HCT116 (cell line): ENCODE data around the gene UCHL3. TPM values are rescaled to one million over a fixed set of nuclear protein-coding genes. Genes with fewer than 3 reads are reported as not detected.

ENCODE experiments used
- ATAC-seq: fragments of 200-7000 bp; cut with Tn5 transposase; 2 replicates; pipeline ENCODE4 v1.9.1; 2020; ENCODE audit warnings: mild to moderate bottlenecking, moderate library complexity
- BruUV-seq: library from RNA; stranded (reverse); fragments of 400-500 nt; replicated peaks from 2 replicates; lab custom pipeline; 2021; lab: Mats Ljungman, UMichigan
- CTCF ChIA-PET: fragments of 300-600 bp; sonication (Branson Sonifier 250); formaldehyde crosslinking; loops from one replicate; lab custom pipeline; 2021; ENCODE audit warnings: antibody characterized with exemption; lab: Charles Lee
- POLR2A ChIA-PET: fragments of 300-600, 350-600 bp; sonication (Branson Sonifier 250); formaldehyde crosslinking; loops from one replicate; lab custom pipeline; 2021; ENCODE audit warnings: antibody characterized with exemption; lab: Charles Lee
- RAD21 ChIA-PET, 2 experiments: fragments of 300-600 bp; sonication (Branson Sonifier 250); formaldehyde crosslinking; loops; one replicate each; lab custom pipeline; 2023; ENCODE audit warnings: low total read pairs in 2 of 2; ENCODE audit not compliant: uncharacterized antibody in 2 of 2, unreplicated experiment in 2 of 2, low non-redundant PET in 1 of 2; lab: Charles Lee
- DNase-seq: peaks from one replicate; pipeline ENCODE4 v3.0.0-alpha.2; 2010; ENCODE audit warnings: low read depth, low spot score
- H2AFZ ChIP-seq: fragments of 200-600 bp; shearing (Covaris generic), sonication (generic); 2 replicates; pipeline ENCODE4 v1.6.1; 2017; ENCODE audit warnings: low read depth, mixed run types, mixed read lengths, antibody characterized with exemption, low read length; ENCODE audit not compliant: poor library complexity, severe bottlenecking
- H3K27ac ChIP-seq: 2 replicates; pipeline ENCODE4 v1.5.1; 2012; ENCODE audit warnings: low read depth, low read length
- H3K27me3 ChIP-seq: fragments of 200-600 bp; sonication (generic); 2 replicates; pipeline ENCODE4 v1.6.1; 2016; ENCODE audit warnings: mixed run types, low read length, mixed read lengths; ENCODE audit not compliant: insufficient read depth
- H3K36me3 ChIP-seq, 2 experiments: fragments of 200-500 bp in 1 of 2; fragments of 200-600 bp in 1 of 2; sonication (Bioruptor generic) in 1 of 2; sonication (generic) in 1 of 2; 2 replicates each; pipeline versions ENCODE4 v1.5.1 to v1.6.1; 2014 to 2016; ENCODE audit warnings: low read length in 2 of 2, inconsistent platforms in 1 of 2, mixed read lengths in 1 of 2, mixed run types in 1 of 2; ENCODE audit not compliant: insufficient read depth in 2 of 2, control insufficient read depth in 1 of 2
- H3K4me1 ChIP-seq, 2 experiments: fragments of 200-600 bp in 1 of 2; sonication (generic) in 1 of 2; 2 replicates each; pipeline versions ENCODE4 v1.5.1 to v1.6.1; 2012 to 2017; ENCODE audit warnings: low read length in 2 of 2, inconsistent platforms in 1 of 2, mild to moderate bottlenecking in 1 of 2, mixed read lengths in 1 of 2, mixed run types in 1 of 2, moderate library complexity in 1 of 2; ENCODE audit not compliant: insufficient read depth in 2 of 2, control insufficient read depth in 1 of 2
- H3K4me2 ChIP-seq: fragments of 200-600 bp; sonication (generic); 2 replicates; pipeline ENCODE4 v1.6.1; 2017; ENCODE audit warnings: mixed run types, low read length, mixed read lengths
- H3K4me3 ChIP-seq, 2 experiments: fragments of 200-600 bp in 1 of 2; sonication (generic) in 1 of 2; replicated peaks in 1 of 2; 2 replicates each; pipeline ENCODE4 v1.5.1; 2011 to 2016; ENCODE audit warnings: low read length in 2 of 2, control low read depth in 1 of 2, low read depth in 1 of 2, mild to moderate bottlenecking in 1 of 2, mixed read lengths in 1 of 2, mixed run types in 1 of 2
- H3K79me2 ChIP-seq: fragments of 200-600 bp; sonication (generic); 2 replicates; pipeline ENCODE4 v1.6.1; 2017; ENCODE audit warnings: mild to moderate bottlenecking, mixed run types, low read length, moderate library complexity, mixed read lengths; ENCODE audit not compliant: insufficient read depth
- H3K9ac ChIP-seq: fragments of 200-600 bp; sonication (generic); 2 replicates; pipeline ENCODE4 v1.6.1; 2016; ENCODE audit warnings: low read length, mixed read lengths
- H3K9me2 ChIP-seq: fragments of 200-600 bp; sonication (generic), shearing (Covaris generic); 2 replicates; pipeline ENCODE4 v1.6.1; 2017; ENCODE audit warnings: mixed run types, mild to moderate bottlenecking, moderate library complexity; ENCODE audit not compliant: insufficient read depth
- H3K9me3 ChIP-seq, 2 experiments: fragments of 200-500 bp in 1 of 2; fragments of 200-600 bp in 1 of 2; sonication (Bioruptor generic) in 1 of 2; sonication (generic) in 1 of 2; 2 replicates each; pipeline ENCODE4 v1.6.1; 2014 to 2017; ENCODE audit warnings: low read length in 2 of 2, mixed read lengths in 2 of 2, inconsistent platforms in 1 of 2, low read depth in 1 of 2, mild to moderate bottlenecking in 1 of 2, mixed run types in 1 of 2, moderate library complexity in 1 of 2; ENCODE audit not compliant: control insufficient read depth in 1 of 2, insufficient read depth in 1 of 2
- H4K20me1 ChIP-seq: fragments of 200-600 bp; sonication (generic), shearing (Covaris generic); 2 replicates; pipeline ENCODE4 v1.6.1; 2017; ENCODE audit warnings: mixed run types, mild to moderate bottlenecking, moderate library complexity; ENCODE audit not compliant: insufficient read depth
- EZH2 ChIP-seq: fragments of 200-600 bp; sonication (generic); IDR thresholded peaks from 2 replicates; pipeline ENCODE4 v1.6.1; 2017; ENCODE audit warnings: antibody characterized with exemption, mixed run types
- EZH2phosphoT487 ChIP-seq: fragments of 200-600 bp; IDR thresholded peaks from 2 replicates; pipeline ENCODE4 v1.6.1; 2018; ENCODE audit warnings: antibody characterized with exemption, borderline replicate concordance
- FOSL1 ChIP-seq: IDR thresholded peaks from 2 replicates; pipeline ENCODE4 v1.6.1; 2012; ENCODE audit warnings: low read depth
- JUND ChIP-seq: IDR thresholded peaks from 2 replicates; pipeline ENCODE4 v1.6.1; 2012
- RAD21 ChIP-seq: IDR thresholded peaks from 2 replicates; pipeline ENCODE4 v1.6.1; 2012; ENCODE audit warnings: low read depth, mild to moderate bottlenecking
- SIN3A ChIP-seq: IDR thresholded peaks from 2 replicates; pipeline ENCODE4 v1.6.1; 2012; ENCODE audit warnings: low read depth
- SP1 ChIP-seq: IDR thresholded peaks from 2 replicates; pipeline ENCODE4 v1.6.1; 2012; ENCODE audit warnings: low read depth
- SRF ChIP-seq: IDR thresholded peaks from 2 replicates; pipeline ENCODE4 v1.6.1; 2012; ENCODE audit warnings: low read depth
- TCF7L2 ChIP-seq: IDR thresholded peaks from 2 replicates; pipeline ENCODE4 v1.7.0; 2011; ENCODE audit warnings: borderline replicate concordance, inconsistent platforms; ENCODE audit not compliant: insufficient read depth, insufficient read length; ENCODE audit errors: extremely low read depth
- YY1 ChIP-seq: IDR thresholded peaks from 2 replicates; pipeline ENCODE4 v1.6.1; 2011; ENCODE audit warnings: low read length, low read depth, moderate library complexity, mild to moderate bottlenecking; ENCODE audit not compliant: insufficient replicate concordance; ENCODE audit errors: extremely low read depth
- ZNF274 ChIP-seq: fragments of 200-500 bp; sonication (Bioruptor generic); IDR thresholded peaks from 2 replicates; pipeline ENCODE4 v1.6.1; 2014; ENCODE audit warnings: mild to moderate bottlenecking, low read depth, low read length, inconsistent platforms
- intact Hi-C: fragments of 100-400 bp; cut with micrococcal nuclease; formaldehyde crosslinking; loops from 2 replicates; pipeline ENCODE4 v1.10.0; 2022
- total RNA-seq: library from RNA; stranded (reverse); gene quantifications from one replicate; pipeline ENCODE4 v1.2.1, GENCODE V29; 2021; ENCODE audit not compliant: unreplicated experiment
- TF ChIP-seq, protein P1 (sequence below): IDR thresholded peaks from 2 replicates; pipeline ENCODE4 v1.6.1; 2012; ENCODE audit warnings: low read depth
- TF ChIP-seq, protein P2 (sequence below): IDR thresholded peaks from 2 replicates; pipeline ENCODE4 v1.6.1; 2011; ENCODE audit warnings: mild to moderate bottlenecking, low read length, moderate library complexity; ENCODE audit not compliant: insufficient replicate concordance; ENCODE audit errors: extremely low read depth
- TF ChIP-seq, protein P3 (sequence below): IDR thresholded peaks from 2 replicates; pipeline ENCODE4 v1.6.1; 2012

UCHL3 gene
- total RNA-seq, 1 experiment from 2014 or later, result 32.4 TPM

DNA sequence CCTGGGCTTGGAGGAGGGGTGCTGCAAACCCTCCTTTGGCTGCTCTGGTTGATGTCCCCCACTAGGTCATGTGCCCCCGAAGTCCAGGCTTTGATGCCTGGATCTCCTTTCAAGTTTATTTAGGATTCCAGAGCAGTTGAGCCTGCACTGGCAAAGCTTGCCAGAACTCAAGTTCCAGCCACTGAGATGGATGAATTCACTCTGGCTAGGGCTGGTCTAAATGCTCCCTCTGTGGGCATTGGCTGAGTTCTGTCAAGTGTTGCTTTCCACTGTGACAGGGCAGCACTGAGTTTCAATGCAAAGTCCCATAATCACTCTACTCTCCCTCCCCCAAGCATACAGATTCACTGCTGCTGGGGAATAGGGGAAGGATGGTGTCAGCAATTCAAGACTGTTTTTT is 68.7 kb downstream of the UCHL3 start:
- H3K27ac ChIP-seq, result no peak overlapping the region
- H3K36me3 ChIP-seq, result no peaks in the 10 kb centered on the region
- RAD21 ChIA-PET, result no interaction called here
- H3K4me3 ChIP-seq, result no peak overlapping the region
- no peaks in the 10 kb centered on the region for H3K27me3 ChIP-seq
- H3K9ac ChIP-seq, result no peak overlapping the region
- no peaks in the 10 kb centered on the region for H3K9me3 ChIP-seq
- no peaks in the 10 kb centered on the region for H3K4me1 ChIP-seq
- intact Hi-C loops, result no loop called here
- no TSS peak for BruUV-seq
- no peak overlapping the region for H3K4me2 ChIP-seq
- ATAC-seq, result no peak
- CTCF ChIA-PET, result no interaction called here
- no peak overlapping the region for H2AFZ ChIP-seq
- TF ChIP-seq SIN3A (no peak), SP1 (no peak), RAD21 (no peak)
- TF ChIP-seq, protein P1, sequence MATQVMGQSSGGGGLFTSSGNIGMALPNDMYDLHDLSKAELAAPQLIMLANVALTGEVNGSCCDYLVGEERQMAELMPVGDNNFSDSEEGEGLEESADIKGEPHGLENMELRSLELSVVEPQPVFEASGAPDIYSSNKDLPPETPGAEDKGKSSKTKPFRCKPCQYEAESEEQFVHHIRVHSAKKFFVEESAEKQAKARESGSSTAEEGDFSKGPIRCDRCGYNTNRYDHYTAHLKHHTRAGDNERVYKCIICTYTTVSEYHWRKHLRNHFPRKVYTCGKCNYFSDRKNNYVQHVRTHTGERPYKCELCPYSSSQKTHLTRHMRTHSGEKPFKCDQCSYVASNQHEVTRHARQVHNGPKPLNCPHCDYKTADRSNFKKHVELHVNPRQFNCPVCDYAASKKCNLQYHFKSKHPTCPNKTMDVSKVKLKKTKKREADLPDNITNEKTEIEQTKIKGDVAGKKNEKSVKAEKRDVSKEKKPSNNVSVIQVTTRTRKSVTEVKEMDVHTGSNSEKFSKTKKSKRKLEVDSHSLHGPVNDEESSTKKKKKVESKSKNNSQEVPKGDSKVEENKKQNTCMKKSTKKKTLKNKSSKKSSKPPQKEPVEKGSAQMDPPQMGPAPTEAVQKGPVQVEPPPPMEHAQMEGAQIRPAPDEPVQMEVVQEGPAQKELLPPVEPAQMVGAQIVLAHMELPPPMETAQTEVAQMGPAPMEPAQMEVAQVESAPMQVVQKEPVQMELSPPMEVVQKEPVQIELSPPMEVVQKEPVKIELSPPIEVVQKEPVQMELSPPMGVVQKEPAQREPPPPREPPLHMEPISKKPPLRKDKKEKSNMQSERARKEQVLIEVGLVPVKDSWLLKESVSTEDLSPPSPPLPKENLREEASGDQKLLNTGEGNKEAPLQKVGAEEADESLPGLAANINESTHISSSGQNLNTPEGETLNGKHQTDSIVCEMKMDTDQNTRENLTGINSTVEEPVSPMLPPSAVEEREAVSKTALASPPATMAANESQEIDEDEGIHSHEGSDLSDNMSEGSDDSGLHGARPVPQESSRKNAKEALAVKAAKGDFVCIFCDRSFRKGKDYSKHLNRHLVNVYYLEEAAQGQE, result no peak
- no peaks in the 10 kb centered on the region for H3K9me2 ChIP-seq
- POLR2A ChIA-PET, result no interaction called here
- DNase-seq, result no peak
- H4K20me1 ChIP-seq, result no peaks in the 10 kb centered on the region
- H3K79me2 ChIP-seq, result no peaks in the 10 kb centered on the region

DNA sequence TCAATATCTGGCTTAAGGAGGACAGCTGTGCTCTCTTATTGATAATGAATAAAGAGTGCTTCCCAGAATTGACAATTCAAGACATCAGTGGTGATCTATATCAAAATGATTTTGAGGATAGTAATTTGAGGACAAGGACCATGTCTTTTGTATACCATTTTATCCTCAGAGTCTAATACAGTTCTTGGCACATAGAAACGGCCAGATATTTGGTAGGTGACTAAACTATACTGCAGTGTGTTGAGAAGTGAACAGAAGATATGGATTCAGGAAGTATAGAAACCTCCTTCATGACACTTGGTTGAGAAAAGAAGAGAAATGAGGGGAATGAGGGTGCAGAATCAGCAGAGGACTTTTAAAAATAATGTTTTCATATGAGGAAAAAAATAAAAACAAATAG is 70.4 kb downstream of the UCHL3 start:
- Histone ChIP-seq H3K9me2 (no peaks in the 10 kb centered on the region), H4K20me1 (no peaks in the 10 kb centered on the region), H3K4me1 (no peaks in the 10 kb centered on the region), H3K9me3 (no peaks in the 10 kb centered on the region), H2AFZ (no peak overlapping the region), H3K27ac (no peak overlapping the region), H3K79me2 (no peaks in the 10 kb centered on the region), H3K4me3 (no peak overlapping the region), H3K4me2 (no peak overlapping the region), H3K27me3 (no peaks in the 10 kb centered on the region), H3K9ac (no peak overlapping the region), H3K36me3 (no peaks in the 10 kb centered on the region)
- no peak for DNase-seq
- no TSS peak for BruUV-seq
- intact Hi-C loops, result no loop called here
- no peak for ATAC-seq
- ChIA-PET RAD21 (no interaction called here), CTCF (no interaction called here), POLR2A (no interaction called here)
- no peak for TF ChIP-seq TCF7L2
- TF ChIP-seq FOSL1, result no peak
- TF ChIP-seq YY1, result no peak
- no peak for TF ChIP-seq SRF
- no peak for TF ChIP-seq JUND
- TF ChIP-seq, protein P2, sequence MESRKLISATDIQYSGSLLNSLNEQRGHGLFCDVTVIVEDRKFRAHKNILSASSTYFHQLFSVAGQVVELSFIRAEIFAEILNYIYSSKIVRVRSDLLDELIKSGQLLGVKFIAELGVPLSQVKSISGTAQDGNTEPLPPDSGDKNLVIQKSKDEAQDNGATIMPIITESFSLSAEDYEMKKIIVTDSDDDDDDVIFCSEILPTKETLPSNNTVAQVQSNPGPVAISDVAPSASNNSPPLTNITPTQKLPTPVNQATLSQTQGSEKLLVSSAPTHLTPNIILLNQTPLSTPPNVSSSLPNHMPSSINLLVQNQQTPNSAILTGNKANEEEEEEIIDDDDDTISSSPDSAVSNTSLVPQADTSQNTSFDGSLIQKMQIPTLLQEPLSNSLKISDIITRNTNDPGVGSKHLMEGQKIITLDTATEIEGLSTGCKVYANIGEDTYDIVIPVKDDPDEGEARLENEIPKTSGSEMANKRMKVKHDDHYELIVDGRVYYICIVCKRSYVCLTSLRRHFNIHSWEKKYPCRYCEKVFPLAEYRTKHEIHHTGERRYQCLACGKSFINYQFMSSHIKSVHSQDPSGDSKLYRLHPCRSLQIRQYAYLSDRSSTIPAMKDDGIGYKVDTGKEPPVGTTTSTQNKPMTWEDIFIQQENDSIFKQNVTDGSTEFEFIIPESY, result no peak
- TF ChIP-seq EZH2, result no peak
- no peak for TF ChIP-seq EZH2phosphoT487
- TF ChIP-seq, protein P3, sequence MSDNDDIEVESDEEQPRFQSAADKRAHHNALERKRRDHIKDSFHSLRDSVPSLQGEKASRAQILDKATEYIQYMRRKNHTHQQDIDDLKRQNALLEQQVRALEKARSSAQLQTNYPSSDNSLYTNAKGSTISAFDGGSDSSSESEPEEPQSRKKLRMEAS, result no peak
- TF ChIP-seq ZNF274, result no peak
